Skin of body (tissue), 3 donors: Measurements from ENCODE around the gene POLR3F. TPM values are rescaled to one million over a fixed set of nuclear protein-coding genes. Genes with fewer than 3 reads are reported as not detected.
"Not testable (repeated sequence)": the region's sequence is repeated elsewhere in the genome, so short reads cannot be mapped to it uniquely, and the experiment has no call there.

Experiments used
- DNase-seq: peaks from one replicate; lab custom pipeline; 2025; lab: John Stamatoyannopoulos, UW
- small RNA-seq: library from RNA; depleted of rRNA; stranded (forward); fragments of <200 nt; gene quantifications from one replicate; pipeline ENCODE3, GENCODE V24; 2014; ENCODE audit warnings: low replicate concordance
- total RNA-seq: library from RNA; depleted of rRNA; stranded (reverse); fragments of >200 nt; gene quantifications from one replicate; pipeline ENCODE4 v1.2.3, GENCODE V29; 2014

Gene POLR3F
- total RNA-seq, 1 donor from 2014 or later = 11.8 TPM

GRCh38 chr20:18504479-18505060, 37.4 kb downstream of the POLR3F start:
- no peak for DNase-seq

- no peak for DNase-seq
Observed at GRCh38 chr20:18506744-18507143, 39.6 kb downstream of the POLR3F start.

- DNase-seq = peak; percentile 98
Observed at GRCh38 chr20:18507218-18508191, 40.3 kb downstream of the POLR3F start, which contains the start of gene SEC23B. Gene SEC23B (plus strand): TSS chr20:18507940. CDS start chr20:18510836, 2,896 bp downstream.

DNA sequence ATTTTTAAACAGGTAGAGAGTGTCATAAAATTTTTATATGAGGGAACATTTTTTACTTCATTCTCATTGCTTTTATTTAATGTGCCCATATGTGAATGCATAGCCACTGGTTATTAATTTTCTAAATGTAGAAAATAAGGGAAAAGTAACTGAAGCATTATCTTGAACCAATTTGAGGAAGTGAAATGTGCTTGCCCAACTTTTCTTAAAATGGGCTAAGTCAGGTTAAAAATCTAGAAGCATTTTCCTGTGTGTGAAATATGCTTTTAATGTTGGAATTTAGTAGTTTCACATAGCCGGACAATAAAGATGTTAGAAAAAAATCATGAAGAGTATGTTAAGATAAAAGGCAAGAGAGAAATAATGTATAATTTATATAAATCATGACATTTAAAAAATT, 44.4 kb downstream of the POLR3F start:
- no peak for DNase-seq

- DNase-seq = no peak
Observed at GRCh38 chr20:18513208-18513607, 46.0 kb downstream of the POLR3F start.

DNA sequence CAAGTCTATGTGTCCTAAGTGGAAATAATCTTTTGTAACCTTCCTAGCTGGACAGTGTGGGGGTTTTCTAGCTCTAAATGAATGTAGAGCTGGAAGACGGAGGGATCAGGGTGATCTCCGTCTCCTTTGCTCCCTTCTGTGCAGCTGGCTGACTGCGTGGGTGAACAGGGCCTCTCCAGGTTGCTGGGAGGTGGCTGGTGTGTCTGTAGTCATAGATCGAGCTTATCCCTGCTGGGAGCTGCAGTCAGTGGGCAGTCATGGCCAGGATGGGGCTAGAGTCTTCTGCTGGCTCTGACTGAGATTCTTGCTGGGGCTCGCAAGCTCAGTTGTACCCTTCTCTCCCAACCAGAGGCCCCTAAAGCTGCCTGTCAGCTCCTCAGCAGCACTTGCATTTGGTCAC, 46.9 kb downstream of the POLR3F start:
- no peak for DNase-seq

DNA sequence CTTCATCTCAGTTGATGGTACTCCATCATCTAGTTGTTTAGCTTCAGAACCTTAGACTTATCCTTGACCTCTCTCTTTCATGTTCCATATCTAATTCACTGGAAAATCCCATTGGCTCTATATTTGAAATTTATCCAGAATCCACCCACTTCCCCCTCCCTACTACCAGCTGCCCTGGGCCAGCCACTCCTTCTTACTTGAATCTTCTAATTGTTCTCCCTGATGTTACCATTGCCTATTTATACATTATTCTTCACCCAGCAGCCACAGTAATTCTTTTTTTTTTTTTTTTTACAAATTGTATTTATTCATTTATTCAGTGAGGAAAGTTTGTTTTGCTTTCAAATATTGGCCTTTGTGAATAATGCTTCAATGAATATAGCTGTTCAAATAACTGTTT, 48.8 kb downstream of the POLR3F start:
- DNase-seq = no peak

GRCh38 chr20:18522066-18522465, 54.9 kb downstream of the POLR3F start:
- DNase-seq = not testable (repeated sequence)

GRCh38 chr20:18523066-18523465, 55.9 kb downstream of the POLR3F start:
- DNase-seq = no peak

- DNase-seq = no peak
Observed at GRCh38 chr20:18524646-18525045, 57.5 kb downstream of the POLR3F start.

- not testable (repeated sequence) for DNase-seq
Observed at GRCh38 chr20:18526761-18527160, 59.6 kb downstream of the POLR3F start.

DNA sequence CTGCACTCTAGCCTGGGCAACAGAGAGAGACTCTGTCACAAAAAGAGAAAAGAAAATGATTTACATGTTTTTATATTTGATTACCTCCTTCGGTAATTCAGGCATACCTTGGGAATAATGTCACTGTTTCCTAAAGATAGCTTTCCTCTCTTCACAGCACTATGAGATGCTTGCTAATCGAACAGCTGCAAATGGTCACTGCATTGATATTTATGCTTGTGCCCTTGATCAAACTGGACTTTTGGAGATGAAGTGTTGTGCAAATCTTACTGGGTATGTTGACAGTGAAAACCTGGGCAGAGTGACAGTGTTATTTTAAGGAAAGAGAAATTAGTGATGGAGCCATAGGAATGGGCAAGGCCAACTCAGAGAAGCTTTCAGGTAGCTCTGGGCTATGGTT, 60.1 kb downstream of the POLR3F start:
- DNase-seq = no peak

GRCh38 chr20:18527836-18528235, 60.6 kb downstream of the POLR3F start:
- DNase-seq = no peak

DNA sequence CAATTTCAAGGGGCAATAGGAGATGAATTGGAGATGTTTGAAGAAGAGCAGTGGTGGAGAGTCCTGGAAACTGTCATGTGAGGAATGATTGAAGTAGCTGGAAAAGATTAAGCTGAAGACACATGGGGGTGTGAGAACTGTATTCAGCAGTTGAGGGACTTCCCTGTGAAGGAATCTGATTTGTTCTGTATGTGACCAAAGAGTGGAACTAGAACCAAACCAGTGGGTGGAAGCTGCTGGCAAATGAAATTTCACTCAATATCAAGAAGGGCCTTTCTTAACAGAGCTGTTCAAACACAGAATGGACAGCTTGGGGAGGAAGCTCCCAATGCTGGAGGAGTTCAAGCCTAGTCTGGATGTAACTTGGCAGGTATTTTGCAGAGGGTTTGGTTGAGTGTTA, 61.9 kb downstream of the POLR3F start:
- DNase-seq = no peak

DNA sequence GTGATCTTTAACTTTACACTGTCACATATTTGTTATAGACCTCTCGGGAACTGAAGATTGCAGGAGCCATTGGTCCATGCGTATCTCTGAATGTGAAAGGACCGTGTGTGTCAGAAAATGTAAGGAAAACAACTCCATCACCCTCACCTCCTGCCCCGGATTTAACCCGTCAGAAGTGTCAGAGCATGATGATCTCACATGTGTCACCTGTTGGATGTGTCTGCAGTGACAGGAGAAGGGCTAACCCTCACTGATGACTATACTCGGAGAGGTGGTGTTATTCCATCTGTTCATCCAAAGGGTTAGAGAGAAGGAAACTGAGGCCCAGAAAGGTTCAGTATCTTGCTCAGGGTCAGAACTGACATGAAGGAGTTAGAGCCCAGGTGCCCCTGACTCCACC, 65.4 kb downstream of the POLR3F start:
- DNase-seq = no peak

DNA sequence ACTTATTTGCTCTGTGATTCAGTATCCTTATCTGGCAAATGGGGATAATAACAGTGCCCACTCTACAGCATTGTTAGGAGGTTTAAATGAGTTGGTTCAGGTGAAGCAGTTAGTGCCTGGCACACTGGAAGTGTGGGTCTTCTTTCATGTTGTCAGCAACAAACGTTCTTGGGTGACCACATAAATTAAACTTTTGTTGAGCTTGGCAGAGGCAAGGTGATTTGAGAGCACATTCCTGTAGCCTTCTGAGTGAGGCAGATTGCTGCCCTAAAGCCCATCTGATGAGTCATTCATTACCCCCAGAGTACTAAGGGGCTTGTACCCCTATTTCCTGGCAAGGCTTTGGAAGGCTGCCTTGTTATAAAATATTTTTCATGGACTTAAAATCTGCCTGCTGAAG, 66.3 kb downstream of the POLR3F start:
- DNase-seq = no peak

DNA sequence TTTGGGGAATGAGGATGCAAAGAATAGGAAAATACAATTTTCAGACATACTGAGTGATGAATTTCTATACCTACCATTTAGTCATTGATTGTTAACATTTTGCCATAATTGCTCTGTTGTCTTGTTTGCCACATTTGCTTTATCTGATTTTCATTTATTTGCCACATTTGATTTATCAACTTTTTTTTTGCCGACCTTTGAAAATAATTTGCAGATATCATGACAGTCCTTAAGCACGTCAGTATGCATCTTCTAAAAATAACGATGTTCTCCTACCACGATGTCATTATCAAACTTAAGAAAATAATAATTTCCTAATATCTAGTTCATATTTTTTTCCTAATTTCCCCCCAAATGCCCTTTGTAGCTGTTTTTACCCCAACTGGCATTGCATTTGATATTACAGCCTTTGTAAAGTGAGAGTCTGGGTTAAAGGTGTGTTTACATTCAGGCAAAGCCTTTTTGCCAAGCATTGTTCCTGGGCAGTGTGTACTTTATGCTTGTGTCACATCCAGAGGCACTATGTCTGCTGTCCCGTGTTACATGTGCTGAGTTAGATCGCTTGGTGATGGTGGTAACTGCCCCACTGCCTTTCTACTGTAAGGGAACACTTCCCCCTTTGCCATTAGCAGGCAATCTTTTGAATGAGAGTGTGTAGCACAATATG, 66.9 kb downstream of the POLR3F start:
- DNase-seq = no peak

Small RNAs within 50 kb of the gene (small RNA-seq; reads per million reads assigned to genes)
- gene MIR3192 = not detected
- gene RNA5SP476 = not detected

Other genes starting within 250 kb of the POLR3F start
- gene ZNF133, start 178.9 kb upstream of the POLR3F start, total RNA-seq = 20.4 TPM
- gene DZANK1, start 360 bp upstream of the POLR3F start, total RNA-seq = 1.7 TPM
- 11.7 TPM for gene RBBP9, start 29.8 kb downstream of the POLR3F start, total RNA-seq
- gene SEC23B, start 40.5 kb downstream of the POLR3F start, total RNA-seq = 35.6 TPM
- 79.3 TPM for gene SMIM26, start 100.0 kb downstream of the POLR3F start, total RNA-seq
- gene DTD1, start 120.7 kb downstream of the POLR3F start, total RNA-seq = 17.2 TPM